CD4-positive, alpha-beta T cell treated with Interleukin-4 for 1 hour (primary cell): ENCODE results near the gene HSD17B10.
"Not testable (repeated sequence)": the region's sequence is repeated elsewhere in the genome, so short reads cannot be mapped to it uniquely, and the experiment has no call there.

Source experiments
- DNase-seq, 2 donors: peaks; one replicate each; pipeline ENCODE4 v3.0.0-alpha.2; 2020 to 2022

HSD17B10 gene

DNA sequence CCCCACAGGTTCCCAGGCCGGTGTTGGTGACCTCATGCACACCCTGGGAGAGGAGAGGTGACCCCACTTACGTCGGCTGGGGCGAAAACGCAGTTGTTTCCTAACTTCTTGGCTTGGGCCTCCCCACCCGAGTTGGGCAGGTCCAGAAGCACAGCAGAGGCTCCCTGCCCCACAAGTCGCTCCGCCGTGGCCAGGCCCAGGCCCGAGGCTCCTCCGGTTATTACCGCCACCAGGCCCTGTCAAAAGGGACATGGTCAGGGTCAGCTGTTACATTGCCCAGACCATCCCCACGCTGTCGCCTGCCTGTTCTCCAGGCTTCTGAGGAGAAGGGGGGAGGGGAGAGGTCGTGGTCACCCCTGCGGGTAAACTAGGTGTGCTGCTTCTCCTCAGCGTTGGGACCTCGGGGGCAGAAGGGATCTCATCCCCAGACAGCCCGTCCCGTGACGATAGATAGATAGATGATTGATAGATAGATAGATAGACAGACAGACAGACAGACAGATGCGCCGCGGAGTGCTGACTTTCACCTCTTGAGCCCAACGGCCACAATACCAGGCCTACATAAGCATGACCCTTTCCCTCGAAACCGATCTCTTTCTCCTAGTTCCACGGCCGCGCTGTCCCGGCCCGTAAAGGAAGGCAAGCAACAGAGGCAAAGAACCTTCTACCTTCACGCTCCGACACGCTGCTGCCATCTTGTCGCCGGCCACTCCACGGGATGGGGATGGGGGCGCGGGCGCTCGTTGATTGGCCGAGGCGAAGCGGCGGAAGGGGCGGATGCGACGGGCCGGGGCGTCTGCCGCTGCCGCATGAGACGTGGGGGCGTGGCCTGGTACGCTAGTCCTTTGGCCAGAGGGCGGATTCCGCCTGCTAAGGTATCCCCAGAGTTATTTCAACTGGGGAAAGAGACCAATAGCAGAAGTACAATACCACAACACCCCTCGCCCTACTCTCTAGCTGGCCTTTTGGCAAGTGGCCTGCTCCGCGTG is at the start of gene HSD17B10:
TSS of gene HSD17B10 (minus strand) at position 720 of the 989 bp plus-strand sequence. CDS start at position 695, 25 bp downstream.
- peak; percentile 87 to 88 for DNase-seq

DNA sequence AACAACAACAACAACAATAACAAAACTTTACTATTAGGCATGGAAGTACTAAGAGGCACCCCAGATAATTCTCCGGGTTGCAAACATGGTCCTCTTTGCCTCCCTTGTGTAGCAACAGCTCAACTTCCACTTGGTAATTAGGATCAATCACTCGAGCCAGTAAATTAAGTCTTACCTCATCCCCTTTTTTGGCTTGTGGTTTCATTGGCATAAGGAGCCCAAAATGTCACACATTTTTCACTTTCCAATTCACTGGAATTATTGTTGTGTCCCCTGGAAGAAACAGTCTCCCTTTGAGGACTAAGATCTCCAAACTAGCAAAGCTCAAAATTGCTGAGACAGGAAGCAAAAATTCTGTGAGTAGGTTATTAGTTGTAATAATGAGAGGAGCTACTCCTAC is 49.2 kb upstream of the HSD17B10 start:
- DNase-seq, result no peak

DNA sequence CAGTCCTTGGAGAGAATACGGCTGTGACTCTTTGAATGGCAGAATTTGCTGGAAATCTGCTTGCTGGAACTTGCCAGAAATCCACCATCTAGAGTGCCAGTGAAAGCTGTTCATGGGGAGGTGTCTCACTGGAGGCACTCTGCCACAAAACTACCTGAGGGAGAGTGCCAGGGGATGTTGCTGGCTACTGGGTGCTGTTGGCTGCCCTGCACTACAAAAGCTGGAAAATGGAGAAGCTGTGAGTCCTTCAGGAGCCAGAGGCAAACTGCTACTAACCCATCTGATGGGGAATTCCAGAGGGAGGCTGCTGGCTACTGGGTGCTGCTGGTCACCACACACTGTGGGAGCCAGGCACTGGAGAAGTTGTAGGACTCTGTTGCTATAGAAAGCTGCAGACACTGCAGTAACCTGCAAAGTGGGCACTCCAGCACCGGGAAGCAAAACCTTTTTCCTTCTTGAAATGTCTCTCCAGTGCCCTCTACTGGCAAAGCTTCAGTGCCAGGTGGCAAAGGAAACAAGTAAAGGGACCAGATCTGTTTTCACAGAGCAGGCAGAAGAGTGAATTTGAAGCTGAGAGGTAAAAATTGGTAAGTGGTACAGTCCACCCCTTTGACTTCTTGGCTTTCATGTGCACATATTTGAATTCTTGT is 47.8 kb upstream of the HSD17B10 start:
- DNase-seq, result peak; percentile 43 to 53

DNA sequence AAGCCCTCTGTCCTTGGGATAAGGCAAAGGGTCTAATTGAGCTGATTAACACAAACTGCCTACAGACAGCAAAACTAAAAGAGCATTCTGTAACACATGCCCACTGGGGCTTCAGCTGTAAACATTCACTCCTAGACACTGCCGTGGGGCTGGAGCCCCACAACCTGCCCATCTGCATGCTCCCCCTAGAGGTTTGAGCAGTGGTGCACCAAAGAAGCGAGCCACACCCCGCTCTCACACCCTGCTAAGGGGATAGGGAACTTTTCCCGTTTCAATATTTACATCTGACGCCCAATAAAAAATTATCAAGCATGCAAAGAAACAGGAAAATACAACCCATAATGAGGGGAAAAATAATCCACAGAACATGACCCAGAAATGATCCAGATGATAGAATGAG is 46.9 kb upstream of the HSD17B10 start:
- DNase-seq, result peak in 1 of 2 donors; percentile 1

DNA sequence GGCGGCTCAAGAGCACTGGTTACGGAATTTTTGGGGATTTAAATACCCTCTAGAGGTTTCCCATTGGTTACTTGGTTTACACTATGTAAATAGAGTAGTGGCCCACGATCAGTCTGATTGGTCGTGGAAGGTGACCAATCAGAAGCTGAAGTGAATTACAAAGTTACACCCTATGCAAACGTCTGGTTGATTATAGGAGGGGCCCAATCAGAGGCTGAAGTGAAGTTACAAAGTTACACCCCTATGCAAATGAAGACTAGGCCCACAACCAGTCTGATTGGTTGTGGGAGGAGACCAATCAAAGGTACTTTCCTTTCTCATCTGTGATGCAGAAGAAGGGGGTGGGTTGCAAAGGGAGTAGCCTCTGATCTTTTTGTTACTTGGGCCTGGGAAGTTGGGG is 45.1 kb upstream of the HSD17B10 start:
- DNase-seq, result no peak

DNA sequence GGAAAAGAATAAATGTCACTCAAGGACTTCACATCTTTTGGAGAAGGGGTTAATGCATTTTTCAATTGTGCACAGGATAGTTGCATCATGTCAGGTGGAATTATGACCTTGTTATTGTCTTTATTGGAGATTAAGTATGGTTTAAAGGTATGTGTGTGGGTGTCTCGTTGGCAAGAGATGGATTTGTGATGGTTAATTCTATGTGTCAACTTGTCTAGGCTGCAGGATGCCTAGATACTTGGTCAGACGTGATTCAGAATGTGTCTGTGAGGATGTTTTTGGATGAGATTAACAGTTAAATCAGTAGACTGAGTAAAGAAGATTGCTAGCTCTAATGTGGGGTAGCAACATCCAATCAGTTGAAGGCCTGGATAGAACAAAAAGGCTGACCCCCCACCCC is 42.2 kb upstream of the HSD17B10 start:
- DNase-seq, result no peak

DNA sequence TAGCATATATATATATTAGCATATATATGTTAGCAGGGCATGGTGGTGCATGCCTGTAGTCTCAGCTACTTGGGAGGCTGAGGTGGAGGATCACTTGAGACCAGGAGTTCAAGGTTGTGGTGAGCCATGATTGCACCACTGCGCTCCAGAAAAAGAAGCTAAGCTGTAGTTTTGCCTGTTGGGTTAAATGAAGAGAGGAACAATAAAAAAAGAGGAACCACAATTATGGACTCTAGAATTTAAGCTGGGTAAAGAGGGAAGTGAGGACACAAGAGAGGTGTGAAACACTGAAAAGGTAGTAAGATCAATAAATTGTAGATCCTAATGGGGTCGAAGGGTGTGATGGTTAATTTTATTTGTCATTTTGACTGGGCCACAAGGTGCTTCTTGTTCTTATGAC is 40.5 kb upstream of the HSD17B10 start:
- DNase-seq, result no peak

DNA sequence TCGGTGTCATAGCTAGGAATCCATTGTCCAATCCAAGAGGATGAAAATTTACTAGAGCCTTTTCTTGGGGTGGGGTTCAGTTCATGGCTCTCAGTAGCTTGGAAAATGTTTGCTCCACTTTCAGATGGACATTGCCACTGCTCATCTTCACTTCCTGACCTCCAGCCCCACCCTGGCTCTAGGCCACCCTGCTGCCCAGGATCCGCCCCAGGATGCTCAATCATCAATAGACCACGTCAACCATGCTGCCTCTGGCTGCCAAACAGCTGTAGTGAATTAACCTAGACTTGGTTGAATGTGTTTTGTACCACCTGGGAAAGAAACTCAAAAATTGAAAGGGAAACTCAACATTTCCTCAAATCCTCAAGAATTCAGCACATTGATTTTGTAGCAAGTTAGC is 37.2 kb upstream of the HSD17B10 start:
- DNase-seq, result no peak

DNA sequence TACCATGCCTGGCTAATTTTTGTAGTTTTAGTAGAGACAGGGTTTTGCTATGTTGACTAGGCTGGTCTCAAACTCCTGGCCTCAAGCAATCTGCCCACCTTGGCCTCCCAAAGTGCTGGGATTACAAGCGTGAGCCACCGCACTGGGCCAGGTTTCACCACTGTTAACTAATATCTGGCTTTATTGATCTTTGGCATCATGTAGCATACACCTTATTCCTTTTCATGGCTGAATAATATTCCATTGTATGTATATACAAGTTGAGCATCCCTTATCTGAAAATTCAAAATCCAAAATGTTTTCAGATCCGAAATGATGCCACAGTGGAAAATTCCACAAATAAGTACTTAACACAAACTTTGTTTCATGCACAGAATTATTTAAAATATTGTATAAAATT is 34.5 kb upstream of the HSD17B10 start:
- not testable (repeated sequence) for DNase-seq

DNA sequence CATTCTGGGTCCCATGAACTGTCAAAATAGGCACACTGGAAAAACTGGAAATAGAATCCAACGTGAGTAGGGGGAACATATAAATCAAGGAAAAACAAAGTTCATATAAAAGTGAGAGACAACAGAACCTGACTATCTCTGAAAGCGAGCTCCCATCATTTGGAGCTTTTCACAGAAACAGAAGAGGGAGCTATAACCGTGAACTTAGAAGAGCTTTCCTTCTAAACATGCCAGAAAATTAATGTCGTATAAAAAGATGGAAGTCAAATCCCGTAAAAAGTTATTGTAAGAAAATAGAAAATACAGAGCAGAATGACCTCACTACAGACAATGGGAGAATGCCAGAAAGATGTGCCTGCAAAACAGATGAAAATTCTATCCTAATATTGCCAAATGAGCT is 23.9 kb upstream of the HSD17B10 start:
- DNase-seq, result no peak

DNA sequence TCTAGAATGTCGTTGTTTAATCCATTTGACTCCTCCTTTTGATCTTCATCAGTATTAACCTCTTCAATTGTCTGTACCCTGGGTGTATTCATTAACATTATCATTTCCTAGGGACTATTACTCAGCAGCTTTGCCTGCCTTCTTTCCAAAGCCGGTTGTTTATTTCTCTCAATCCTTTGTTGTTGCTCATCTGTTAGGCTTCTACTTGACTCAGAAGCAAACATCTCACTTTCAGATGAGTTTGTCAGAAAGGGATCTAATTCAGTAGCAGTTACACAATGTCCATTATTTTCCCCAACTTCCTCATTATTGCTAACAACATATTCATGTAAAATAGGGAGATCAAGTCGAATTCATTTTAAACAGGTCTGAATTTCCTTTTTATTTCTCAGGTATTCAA is 22.1 kb upstream of the HSD17B10 start:
- no peak for DNase-seq

DNA sequence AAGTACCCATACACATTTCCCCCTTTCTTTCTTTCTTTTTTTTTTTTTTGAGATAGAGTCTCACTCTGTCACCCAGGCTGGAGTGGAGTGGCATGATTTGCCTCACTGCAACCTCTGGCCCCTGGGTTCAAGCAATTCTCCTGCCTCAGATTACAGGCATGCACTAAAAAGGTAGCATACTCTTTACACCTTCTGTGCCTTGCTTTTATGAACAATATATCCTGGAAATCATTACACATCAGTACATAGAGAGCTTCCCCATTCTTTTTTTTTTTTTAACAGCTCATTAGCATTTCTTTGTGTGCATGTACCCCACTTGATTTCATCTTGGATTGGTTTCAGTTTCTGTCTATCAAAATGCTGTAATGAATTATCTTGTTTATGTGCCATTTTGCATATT is 18.6 kb upstream of the HSD17B10 start:
- no peak for DNase-seq

DNA sequence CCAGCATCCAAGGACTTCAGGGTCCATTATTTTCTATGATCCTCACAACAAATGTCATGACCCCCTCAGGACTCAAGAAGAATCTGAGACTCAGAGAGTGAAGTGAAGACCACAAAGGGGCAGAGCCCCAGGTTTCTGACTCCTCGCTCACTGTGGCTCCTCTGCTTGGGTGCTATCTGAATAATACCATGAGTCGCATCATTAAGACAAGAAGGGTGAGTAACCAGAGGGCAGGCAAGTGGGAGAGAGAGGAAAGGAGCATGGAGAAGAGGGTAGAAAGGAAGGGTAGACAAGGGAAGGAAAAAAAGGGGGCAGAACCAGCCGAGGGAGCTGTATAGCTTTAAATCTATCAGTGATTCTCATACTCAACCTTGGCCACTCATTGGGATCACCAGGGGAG is 15.5 kb upstream of the HSD17B10 start:
- no peak for DNase-seq

DNA sequence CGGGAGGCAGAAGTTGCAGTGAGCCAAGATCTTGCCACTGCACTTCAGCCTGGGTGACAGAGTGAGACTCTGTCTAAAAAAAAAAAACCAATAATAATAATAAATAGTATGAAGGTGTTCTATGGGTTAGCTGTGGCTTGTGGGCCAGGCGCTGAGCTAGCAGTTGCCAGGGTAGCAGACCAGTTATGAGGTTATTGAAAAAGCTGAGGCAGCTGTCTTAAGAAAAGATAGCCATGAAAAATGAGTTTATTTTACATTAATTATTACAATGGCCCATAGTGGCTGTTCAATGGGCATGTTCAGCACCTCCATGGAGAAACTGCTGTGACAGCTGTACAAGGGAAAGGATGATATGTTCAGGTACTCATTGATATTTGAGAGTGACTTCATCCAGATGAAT is 13.3 kb upstream of the HSD17B10 start:
- no peak for DNase-seq

DNA sequence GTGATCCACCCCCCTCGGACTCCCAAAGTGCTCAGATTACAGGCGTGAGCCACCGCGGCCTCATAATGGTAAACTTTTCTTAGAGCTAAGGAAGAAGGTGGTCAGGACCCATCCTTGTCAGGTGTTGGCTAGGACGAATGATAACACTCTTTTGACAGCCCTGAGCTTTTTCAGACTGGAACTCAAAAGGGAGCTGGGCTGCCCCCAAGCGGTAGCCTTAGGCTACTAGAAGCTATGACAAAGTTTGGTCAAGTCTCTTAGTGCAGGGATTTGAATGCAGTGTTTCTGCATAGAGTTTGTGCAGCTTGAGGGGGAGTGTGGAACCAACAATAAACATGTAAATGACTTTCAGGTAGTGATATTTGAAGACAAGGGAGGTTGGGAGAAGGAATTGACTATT is 11.8 kb upstream of the HSD17B10 start:
- DNase-seq, result peak; percentile 47 to 49

DNA sequence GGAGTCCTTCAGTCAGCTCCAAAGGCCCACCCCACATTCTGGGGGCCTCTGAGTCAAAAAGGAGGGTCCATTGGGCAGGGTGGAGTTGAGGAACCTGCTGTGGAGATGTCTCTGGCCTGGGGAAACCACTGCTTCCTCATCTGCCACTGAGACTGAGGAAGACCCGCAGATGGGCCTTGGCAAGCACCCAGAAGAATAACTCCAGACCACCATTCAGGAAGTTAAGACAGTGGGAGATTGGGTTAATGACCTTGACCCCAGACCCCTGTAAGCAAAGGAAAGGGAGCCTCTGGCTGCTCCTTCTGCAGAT is 8.1 kb upstream of the HSD17B10 start:
- DNase-seq, result no peak

DNA sequence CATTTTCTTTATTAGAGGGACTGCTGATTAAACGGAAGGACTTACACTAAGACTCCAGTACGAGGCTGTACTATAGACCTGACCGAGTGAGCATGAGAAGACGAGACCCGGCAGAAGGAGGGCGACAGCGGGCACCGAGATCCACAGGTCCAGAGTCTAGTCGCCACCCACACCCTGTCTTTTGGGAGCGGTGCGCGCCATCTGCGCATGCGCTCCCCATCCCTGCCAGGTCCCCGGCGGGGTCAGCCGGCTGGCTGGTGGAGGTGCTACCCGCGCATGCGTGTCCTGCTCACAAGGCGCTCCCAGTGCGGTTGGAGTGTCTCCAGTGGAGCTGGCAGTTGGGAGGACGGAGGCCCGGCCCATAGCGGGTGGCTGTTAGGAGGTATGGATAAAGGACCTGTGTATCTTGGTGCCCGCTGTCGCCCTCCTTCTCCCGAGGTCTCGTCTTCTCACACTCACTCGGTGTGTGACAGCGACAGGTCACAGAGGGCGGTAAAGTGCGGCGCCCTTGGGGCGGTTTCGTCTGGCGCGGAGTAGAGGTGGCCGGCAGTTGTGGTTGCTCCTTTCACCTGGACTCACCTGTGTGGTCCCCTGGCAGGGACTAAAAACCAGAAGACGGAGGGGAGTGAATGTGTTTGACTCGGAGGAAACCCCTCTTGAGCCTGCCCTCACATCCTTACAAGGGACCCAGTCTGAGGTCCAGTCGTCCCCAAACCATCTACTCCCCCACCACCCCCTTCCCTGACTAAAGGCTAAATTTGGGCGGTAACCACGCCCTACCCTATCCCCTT is 7.6 kb upstream of the HSD17B10 start:
- DNase-seq, result peak; percentile 80 to 83

DNA sequence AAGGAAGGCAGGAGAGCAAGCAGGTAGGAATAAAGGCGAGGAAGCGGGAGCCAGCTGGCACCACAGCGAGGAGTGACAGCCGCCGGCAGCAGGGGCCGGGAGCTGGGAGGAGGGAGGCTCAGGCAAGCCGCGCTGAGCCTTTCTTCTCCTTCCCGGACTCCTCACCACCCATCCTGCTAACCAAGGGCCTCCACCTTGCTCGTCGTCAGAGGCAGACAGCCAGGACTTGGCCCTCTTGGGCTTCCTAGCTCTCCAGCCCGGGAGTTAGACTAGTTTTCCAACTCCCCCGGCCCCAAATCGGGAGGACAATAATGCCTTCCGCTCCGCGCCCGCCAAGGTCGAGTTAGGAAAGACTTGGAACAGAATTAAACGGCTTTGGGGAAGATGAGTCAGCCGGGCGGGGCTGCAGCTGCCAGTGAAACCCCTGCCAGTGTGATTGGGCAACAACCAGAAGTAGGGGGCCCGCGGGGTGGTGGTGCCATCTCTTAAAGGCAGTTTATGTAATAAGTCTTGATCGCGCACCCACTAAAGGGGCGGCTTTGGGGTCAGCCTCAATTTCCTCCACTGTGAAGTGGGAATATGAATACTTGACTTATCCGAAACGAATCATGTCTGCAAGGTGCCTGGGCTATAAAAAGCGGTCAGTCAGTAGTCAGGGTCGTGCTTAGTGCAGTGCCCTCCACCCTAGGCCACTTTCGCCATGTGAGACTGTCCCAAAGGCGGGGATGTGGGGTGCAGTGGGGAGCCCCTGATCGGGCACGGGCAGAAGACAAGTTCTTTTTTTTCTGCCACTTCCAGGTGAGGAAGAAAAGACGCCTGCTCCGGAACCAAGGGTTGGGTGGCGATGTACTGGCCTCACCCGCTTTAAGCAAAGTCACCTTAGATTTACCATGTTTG is 6.7 kb upstream of the HSD17B10 start:
- peak in 1 of 2 donors; percentile 57 for DNase-seq

DNA sequence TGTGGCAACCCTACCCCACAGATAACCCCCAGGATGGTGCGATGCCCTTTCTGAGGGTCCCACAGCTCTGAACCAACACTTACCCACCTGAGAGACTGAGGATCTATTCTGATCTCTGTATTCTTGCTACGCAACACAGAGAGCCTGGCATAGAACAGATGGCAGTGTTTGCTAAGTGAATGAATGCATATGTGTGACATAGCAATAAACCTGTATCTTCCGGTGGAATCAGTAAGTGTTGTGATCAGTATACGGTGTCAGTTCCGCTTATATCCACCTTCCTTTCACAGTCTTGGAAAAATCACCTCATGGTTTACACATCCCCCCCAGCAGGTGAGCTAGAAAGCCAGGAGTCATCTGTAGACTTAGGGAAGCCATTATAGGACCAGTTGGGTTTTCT is 5.9 kb upstream of the HSD17B10 start:
- DNase-seq, result no peak

DNA sequence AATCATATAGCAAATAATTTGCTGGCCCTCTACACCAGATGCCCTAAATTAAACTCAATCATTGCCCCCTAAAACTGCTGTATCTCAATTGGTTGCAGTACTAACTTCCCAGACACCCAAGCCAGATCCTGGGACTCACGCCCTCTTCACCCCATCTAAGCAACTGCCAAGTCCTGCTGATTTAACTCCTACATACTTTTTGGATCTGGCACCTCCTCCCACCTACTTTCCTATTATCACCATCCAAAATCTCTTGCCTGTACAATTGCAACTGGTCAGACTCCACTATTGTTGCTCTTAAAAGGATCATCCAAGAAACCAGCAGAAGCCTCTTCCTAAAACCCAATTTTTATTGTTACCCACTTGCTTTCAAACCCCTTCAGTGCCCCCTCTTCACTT is 4.7 kb upstream of the HSD17B10 start:
- DNase-seq, result no peak

DNA sequence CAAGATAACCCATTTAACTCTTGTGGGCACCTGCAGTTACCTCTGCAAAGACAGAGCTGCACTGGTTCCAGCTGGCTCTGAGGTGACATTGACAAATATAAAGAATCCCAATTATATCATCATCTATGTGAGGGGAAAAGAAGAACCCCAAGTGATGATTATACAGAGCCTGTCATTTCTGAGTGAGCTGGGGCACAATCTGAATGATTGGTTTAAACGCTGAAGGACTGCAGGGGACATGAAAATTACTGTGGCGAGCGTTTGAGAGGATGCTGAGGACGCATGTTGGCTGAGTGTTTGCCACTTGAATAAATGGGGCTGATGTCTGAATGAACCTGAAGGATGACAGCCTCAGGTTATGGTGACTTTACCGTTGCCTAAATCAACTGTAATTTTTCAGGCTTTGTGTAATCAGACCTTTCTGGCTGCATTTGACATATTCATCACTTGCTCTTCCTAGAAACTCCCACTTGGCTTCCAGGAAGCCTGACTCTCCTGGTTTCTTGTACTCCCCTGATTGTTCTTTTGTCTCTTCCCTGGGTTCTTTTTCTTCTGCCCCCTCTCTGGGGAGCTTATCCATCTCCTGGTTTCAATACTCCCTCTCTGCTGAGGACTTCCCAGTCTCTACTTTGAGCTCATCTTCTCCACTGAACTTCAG is 4.1 kb upstream of the HSD17B10 start:
- no peak for DNase-seq

DNA sequence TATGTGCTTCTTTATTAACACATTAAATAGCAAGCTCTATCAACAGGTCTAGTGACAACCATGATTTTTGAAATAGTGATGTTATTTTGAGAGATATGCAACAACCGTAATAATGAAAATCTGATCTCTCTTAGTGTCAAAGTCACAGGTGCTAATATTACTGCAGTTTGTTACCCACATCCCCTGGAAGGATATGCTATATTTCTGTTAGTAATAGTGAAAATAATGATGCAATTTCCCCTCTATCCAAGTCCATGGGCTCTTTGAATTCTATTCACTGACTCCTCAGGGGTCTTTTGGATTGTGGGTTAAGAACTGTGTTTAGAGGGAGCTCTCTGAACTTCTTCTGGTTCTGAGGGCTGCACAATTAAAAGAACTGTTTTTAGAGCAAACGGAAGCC is 3.0 kb upstream of the HSD17B10 start:
- DNase-seq, result no peak
